GM18870 (cell line): ENCODE measurements around the gene FSTL4.

ENCODE experiments used
- ATAC-seq: cut with Tn5 transposase; IDR thresholded peaks from one replicate; pipeline ENCODE4 v1.9.1; 2021; ENCODE audit warnings: moderate library complexity; ENCODE audit not compliant: unreplicated experiment

FSTL4 gene

DNA sequence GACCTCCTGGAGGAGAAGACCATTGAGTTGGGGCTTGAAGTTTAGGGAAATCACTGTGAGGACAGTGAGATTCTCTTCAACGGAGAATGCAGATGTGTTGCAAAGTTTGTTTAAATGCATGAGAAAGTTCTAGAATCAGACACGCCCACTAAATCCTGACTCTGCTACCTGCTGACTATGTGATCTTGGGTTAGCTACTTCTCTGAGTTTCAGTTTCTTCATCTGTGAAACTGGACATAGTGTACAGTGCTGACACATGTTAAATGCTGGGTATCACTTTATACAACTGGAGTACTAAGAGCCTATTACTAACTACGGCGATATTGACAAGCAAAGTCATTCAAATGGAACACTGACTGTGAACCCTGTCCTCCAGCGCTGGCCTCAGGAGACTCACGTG, 305.1 kb downstream of the FSTL4 start:
- no peak for ATAC-seq

DNA sequence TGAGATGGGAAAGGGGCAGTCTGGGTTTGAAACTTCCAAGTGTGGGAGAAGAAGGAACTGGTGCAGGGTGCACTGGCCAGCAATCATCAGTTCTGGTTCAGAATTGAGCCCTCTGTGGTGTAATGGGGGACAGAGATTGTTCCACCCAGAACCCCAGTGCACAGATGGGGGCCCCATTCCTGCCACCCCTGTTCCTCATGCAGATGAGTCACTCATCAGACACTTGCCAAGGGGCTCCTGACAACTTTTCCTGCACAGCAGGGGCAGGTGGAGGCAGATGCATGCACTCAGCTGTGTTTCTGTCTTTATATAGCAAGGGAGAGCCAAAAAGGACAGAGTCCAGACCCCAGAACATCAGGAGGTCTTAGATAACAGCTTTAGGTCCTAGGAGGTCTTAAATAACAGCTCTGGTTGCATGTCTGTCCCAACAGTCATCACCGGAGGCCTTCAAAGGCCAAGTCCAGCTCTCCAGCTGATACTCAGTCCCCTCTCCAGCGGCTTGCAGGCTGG, 307.6 kb downstream of the FSTL4 start:
- no peak for ATAC-seq

DNA sequence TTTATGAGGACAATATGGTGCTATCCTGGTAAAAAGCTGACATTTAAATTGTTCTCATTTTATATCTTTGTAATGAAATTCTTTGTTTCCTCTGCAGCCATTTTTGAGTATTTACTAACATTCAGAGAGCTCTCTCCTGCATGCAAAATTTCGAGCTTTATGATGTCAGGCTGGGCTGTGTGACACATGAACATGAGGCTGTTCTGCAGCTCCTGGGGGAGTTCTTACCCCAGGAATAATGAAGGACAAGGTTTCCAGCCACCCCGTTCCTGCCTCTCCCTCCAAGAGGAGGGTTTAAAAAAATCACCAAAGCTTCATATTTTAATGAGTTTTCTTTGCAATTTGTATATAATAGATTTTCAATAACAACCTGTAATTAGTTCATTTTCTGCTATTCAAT, 308.2 kb downstream of the FSTL4 start:
- ATAC-seq: no peak

DNA sequence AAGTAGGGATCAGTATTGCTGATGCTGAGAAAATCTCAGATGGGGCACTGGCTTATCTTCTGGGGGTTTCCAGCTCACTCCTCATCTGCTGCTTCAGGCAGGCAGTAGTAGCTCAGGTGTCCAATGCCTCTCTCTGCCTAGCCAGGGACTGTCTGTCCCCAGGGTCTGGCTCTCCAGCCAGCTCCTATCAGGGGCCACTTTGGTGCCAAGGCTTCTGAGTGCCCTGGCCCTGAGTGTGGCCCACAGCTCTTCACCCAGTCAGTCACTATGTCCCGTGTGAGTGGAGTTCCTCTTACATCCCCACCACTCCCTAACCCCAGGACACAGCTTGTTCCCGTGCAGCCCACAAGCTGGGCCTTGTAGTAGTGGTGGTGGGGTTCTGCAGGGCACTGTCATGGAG, 309.0 kb downstream of the FSTL4 start:
- ATAC-seq: no peak

DNA sequence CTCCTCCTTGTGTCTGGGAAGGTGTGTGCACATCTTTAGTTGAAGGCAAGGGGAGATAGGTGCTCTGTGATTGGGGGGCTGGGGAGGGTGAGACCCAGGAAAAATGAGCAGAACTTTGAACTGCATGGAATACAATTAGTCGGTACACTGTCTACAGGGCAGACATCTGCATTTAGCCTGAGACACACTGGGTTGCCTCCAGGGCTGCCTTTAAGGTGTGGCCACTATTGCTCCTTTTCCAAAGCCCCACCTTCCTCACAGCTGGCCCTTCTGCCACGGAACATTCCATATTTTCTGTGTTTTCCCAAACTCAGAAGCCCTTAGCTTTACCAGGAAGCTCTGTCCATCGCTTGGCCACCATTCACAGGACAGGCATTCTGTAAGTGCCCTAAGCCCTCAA, 312.6 kb downstream of the FSTL4 start:
- no peak for ATAC-seq

DNA sequence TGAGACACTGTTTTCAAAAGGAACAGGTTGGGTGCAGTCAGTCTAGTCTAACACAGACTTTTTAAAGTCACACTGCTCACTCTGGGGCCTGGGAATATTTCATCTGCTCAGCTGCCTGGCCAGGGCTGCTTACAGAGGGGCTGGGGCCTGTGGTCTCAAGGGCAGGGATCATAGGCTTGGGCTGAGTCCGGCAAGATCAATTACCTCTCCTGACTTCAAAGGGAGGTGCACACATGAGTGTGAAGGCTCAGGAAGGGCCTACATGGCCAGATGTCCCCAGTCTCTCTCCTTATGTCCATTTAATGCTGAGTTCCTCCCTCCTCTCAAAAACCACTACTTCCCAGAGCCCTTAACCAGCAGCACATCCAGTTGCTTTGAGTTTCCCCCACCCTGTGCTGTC, 313.3 kb downstream of the FSTL4 start:
- ATAC-seq: no peak

DNA sequence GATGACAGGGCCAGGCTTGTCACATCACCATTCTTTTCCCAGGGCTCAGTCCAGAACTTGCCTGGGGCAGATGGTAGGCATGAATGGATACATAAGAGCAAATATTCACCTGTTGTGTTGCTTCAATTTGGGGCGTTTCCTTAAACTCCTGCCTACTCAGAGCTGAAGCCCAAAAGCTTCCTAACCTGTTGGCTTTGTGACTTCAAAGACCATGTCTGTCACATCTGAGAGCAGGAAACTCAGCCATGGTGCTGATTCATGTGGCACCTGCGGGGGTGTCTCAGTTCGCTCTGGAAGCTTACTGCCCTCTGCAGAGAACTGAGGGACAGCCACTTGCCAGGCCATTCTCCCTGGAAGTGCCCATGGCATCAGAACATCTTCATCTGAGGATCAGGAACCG, 313.9 kb downstream of the FSTL4 start:
- no peak for ATAC-seq

DNA sequence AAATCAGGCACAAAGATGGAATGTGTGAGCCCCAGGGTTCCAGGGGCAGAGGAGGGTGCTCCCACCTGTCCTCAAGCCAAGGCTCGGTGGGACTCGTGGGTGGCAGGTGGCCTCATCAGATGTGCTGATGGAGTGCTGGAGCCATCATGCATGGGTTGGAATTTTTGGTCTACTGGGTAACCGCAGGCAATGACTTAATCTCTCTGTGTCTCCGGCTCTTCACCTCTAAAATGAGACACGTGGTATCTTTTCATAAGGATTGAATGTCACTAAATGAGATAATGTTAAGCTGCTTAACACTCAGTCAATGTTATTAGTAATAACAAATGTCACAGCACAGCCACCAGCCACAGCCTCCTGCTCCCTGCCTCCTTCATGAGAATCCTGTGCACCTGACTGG, 315.0 kb downstream of the FSTL4 start:
- no peak for ATAC-seq

DNA sequence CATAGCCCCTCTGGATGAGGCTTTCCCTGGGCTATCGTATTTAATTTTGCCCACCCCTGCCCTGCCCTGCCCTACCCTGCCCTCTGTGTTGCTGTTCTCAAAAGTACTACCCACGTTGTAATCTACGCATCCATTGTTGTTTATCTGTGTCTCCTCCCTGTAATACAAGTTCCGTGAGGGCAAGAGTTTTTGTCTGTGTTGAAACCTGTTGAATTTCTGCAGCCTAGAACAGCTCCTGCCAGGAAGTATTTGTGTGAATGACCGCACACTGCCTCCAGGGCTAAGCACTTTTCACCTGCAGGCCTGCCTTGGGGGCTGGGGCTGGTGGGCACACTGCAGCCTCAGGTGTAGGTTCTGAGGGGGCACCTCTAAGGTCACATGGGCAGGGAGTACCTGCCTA, 315.7 kb downstream of the FSTL4 start:
- no peak for ATAC-seq

DNA sequence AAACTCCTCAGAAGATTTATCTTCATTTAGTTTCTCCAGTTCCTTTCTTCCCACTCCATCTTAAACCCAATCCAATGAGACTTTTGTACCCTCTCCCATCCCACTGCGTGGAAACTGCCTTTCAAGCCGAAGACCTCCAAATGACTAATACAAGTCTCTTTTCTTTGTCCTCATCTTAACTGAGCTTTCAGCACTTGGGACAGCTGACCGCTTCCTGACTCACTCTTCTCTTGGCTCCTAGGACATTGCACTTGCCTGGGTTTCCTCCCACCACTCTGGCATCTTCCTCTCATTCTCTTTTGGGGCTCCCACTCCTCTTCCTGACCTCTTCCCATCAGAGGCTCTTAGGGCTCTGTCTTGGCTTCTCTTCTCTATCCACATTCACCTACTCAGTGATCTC, 316.8 kb downstream of the FSTL4 start:
- no peak for ATAC-seq

DNA sequence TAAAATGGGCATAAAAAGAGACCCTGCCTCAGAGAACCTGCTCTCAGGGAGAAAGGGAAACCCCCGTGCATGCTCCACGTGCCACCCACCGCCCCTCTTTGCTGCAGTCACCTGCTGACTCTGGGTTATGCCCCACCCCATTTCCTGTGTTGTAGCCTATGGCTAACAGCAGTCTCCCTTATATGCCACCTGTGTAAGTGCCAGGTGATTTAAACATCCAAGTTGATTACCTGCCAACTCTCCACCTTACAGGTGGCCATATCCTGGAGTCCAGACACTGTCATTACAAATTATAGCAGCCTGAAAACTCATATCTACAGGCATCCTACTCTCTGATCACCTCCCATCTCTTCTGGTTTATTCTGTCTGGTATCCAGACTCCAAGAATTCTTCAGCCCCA, 318.0 kb downstream of the FSTL4 start:
- ATAC-seq: no peak

DNA sequence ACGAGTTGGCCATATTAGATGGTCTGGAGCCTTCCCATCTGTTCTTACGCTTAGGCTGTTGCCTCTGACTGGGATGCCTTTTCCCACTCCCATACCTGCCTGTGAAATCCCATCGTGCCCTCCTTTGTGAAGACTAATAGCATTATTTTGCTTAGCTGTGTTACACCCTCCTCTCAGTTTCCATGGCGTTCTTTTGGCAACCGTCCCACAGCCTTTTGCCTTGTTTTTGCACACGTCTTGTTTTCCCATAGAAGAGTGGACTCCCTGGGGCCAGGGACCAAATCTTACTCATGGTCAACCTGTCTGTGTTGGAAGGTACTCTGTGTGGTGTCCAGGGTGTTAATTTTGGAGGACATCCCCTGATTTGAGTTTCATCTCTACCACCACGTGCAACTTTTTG, 318.4 kb downstream of the FSTL4 start:
- no peak for ATAC-seq

DNA sequence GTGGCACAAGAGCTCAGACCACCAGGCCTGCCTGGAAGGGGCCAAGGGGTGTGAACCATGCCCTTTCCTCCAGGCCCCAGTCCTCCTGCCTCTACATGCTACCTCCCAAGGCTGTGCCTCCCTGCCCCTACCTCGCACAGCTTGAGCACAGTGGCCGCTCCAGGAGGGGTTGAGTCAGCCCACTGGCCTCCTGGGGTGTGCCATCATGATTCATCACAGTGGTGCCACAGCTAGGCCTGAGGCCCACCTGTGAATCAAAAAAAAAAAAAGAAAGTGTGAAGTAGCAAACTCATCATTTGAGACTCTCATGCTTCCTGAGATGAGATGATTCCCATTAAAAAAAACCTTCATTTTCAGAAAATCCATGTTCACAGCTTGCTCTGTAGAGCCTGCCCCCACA, 320.0 kb downstream of the FSTL4 start:
- ATAC-seq: no peak

DNA sequence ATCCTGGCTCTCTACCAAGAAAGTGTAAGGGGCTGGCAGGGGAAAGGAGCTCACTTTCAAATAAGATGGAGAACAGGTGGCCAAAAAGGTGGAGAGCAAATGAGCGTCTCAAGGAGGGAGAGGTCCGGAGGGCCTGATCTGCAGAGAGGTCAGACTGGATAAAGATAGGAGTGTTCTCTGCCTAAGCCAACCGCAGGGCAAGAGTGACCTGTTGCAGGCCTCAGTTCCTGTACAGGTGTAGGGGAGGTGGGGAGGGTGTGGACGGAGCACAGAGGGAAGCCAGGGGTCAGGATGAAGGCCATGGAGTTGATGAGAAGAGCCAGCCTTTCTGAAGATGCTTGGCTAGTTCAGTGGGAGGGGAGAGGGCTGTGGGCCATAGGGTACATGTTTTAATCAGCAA, 320.8 kb downstream of the FSTL4 start:
- no peak for ATAC-seq

DNA sequence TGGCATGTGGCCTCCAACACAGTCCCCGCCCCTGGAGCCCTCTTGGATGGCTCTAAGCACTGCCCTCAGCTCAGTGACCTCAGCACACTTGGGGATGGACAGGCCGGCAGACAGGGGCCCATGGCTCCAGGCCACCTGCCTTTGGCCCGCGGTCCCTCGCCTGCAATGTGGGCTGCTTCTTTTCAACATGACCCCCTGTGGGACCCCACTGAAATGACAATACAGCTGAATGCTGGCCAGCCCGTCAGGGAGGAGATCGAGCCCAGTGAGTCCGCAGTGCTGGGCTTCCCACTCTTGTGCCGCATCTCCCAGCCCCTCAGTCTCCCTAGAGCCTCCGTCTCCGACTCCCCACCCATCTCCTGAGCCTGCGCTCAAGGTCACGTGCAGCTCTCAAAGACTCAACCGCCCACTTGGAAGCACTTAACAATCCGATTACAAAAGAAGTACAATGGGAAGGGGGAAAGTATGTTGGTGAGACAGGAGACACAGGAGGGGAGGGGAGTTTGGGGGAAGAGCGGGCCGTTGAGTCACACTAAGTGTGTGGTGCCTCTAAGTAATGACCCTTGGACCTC, 321.6 kb downstream of the FSTL4 start:
- no peak for ATAC-seq

DNA sequence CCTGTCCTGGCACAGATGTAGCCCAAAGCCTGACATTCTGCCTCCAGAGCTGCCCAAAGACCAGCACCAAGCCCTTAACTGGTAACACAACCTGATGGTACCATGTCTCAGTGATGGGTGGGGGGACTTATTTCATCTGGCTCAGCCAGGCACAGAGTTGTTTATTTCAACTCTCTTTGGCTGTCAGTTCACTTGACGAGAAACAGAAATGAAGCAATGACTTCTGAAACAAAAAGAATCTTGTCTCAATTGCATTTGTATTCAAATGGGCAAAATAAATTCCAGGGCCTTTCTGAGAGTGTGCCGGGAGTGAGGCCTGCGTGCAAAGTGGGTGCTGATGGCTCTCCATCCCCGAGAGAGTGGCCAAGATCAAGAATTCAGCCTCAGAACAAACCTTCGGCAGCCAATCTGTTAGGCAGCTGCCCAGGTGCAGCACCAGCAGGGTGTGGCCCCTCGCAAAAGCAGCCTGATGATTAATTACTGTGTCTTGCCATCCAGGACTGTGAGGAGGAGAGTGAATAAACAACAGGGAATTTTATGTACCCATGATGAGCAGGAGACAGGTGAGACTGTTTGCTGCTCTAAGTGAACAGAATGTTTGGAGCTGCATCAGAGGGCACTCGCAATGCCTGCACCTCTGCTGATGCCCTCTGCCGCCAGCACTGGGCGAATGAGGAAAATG, 322.5 kb downstream of the FSTL4 start:
- ATAC-seq: no peak

DNA sequence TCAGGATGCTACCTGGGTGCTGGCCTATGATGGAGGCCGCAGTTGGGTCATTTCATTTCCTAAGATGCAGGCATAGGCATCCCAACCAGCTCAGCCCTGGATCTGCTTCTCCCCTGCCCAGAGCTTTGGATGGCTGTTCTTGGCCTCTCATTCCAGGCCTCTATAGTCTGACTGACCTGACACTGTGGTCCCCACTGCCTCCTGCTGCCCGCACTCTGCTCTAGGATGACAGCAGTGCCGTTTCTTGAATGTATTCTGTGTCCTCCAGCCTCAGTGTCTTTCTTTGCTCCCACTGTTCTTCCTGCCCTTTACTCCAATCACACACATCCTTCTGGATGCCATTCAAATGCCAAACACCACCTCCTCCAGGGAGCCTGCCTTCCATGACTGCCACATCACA, 324.8 kb downstream of the FSTL4 start:
- ATAC-seq: no peak

DNA sequence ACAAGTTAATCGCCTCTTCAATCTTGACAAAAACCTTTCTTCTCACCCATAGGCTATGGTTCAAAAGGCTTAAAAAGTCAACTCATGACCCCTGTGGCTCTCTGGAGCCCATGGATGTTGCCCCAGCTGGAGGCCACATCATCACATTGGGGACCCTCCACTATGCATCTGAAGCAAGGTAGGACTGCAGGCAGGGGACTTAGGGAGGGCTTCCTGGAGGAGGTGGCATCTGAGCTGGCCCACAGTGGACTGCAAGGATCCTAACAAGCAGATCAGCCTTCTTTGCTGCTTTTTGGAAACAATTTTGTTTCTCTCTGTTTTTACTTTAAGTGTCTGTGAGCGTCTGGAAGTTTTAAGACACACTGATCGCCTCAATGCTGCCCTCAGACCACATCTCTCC, 325.9 kb downstream of the FSTL4 start:
- no peak for ATAC-seq

DNA sequence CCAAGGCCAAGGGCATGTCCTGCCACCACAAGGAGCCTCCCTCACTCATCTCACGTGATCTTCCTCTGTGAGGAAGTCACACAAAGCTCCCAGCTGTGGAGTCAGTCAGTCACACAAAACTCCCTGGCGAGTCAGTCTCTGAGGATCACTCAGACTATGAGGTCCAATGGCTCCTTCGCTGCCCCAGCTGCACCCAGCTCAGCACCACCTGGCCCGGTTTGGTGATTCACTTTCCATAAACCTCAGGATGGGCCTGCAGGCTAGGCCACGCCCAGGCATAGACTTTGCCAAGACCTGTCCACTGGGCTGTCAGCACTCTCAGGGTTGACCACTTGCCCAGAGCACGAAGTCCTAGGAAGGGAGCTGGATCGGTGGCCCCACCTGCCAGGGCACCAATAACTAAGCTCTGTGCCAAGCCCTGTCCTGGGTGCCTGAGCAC, 326.7 kb downstream of the FSTL4 start:
- no peak for ATAC-seq

DNA sequence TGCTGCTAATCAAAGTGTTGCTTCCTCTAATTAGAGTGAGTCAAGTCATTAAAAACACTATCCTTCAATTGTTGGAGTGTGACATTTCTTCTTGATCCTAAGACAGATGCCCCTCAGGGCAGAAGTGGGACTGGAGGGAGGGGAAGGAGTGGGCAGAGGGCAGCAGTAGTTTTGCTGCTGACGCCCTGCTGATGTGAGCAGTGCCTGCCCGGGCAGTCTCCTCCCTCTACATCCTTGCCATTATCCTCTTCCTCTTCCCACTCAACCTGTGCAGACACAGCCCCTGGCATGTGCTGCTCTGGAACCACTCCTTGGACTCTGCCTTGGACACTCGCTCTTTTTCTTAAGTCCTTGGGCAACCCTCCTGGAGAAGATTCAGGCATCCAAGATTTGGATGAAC, 328.0 kb downstream of the FSTL4 start:
- no peak for ATAC-seq

DNA sequence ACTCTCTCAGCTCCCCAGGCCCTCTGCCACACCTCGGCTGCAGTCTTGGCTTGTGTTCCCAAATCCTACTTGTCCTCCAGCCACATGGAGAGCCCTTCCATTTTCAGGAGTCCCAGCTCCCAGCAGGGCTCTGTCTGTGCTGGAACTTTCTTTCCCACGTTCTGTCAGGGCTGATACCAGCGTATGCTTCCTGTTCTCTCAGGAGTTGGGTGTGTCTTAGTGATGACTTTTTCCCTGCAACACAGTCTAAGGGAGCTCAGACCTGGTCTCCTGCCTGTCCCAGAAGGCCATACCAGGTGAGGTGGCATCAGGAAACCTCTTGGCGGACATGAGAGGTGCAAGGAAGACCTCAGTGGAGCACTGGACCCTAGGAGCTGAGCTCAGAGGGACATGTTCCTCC, 334.0 kb downstream of the FSTL4 start:
- no peak for ATAC-seq

DNA sequence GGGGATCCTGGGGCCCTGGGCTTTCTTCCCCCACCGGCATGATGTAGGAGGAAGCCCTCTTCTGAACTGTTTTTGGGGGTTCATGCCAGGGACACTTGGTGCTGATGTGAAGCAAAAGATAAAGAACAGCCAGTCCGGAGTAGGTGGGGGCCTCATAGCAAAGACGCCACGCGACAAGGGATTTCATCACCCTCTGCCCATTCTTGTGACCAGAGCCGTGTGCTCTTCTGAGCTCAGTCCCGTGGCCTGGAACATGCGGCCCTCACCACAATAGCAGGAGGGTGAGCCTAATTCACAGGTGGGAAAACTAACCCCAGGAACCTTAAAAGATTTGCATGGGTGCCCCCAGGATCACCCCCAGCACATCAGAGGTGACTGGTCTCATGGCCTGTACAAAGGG, 334.6 kb downstream of the FSTL4 start:
- no peak for ATAC-seq

DNA sequence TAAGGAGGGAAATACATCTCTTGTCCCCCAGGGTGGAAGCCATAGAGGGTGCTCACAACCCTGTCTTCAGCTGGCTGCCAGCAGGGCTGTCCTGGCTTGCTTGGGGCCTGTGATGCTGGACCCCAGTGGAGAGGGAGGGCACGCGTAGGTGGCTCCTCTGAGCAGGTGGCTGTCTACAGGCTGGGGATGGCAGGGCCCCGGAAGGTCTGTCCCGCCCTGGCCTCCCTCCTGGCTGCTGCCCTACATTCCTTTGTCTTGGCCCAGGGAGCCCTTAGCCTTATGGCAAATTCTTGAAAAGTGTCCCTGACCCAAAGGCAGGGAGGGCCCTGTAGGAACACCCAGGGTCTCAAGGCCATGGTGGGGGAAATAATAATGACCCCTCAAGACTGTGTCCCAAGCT, 336.2 kb downstream of the FSTL4 start:
- ATAC-seq: no peak
